Activated CD4-positive, alpha-beta T cell treated with anti-CD3 and anti-CD28 coated beads, Interleukin-2, amount 50 U/mL, for 16 hours (primary cell): Measurements from ENCODE around the gene NIM1K.
A peak's percentile ranks its signal among the peaks of the same experiment; 100 is the strongest.
"Not testable (repeated sequence)": the region's sequence is repeated elsewhere in the genome, so short reads cannot be mapped to it uniquely, and the experiment has no call there.

Source experiments
- DNase-seq: peaks from one replicate; pipeline ENCODE4 v3.0.0-alpha.2; 2020

The NIM1K gene

GRCh38 chr5:43281840-43282658, 90.0 kb downstream of the NIM1K start:
- DNase-seq = peak; percentile 84

GRCh38 chr5:43286623-43287022, 94.6 kb downstream of the NIM1K start:
- DNase-seq = no peak

GRCh38 chr5:43287493-43287892, 95.5 kb downstream of the NIM1K start:
- DNase-seq = no peak

GRCh38 chr5:43288269-43288831, 96.3 kb downstream of the NIM1K start:
- DNase-seq = no peak

- no peak for DNase-seq
These were observed 98.7 kb downstream of the NIM1K start for GRCh38 chr5:43290726-43291125.

GRCh38 chr5:43294226-43294625, 102.2 kb downstream of the NIM1K start:
- no peak for DNase-seq

- no peak for DNase-seq
These were observed 103.2 kb downstream of the NIM1K start for GRCh38 chr5:43295202-43295601.

- DNase-seq = no peak
These were observed 104.8 kb downstream of the NIM1K start for GRCh38 chr5:43296835-43297234.

GRCh38 chr5:43298443-43298842, 106.4 kb downstream of the NIM1K start:
- DNase-seq = no peak

GRCh38 chr5:43300112-43300511, 108.1 kb downstream of the NIM1K start:
- no peak for DNase-seq

GRCh38 chr5:43301653-43302091, 109.6 kb downstream of the NIM1K start:
- DNase-seq = no peak

- DNase-seq = no peak
These were observed 110.5 kb downstream of the NIM1K start for GRCh38 chr5:43302481-43302880.

GRCh38 chr5:43303242-43303641, 111.2 kb downstream of the NIM1K start:
- no peak for DNase-seq

- DNase-seq = peak; percentile 73
These were observed 112.5 kb downstream of the NIM1K start for GRCh38 chr5:43304525-43304924.

- DNase-seq = peak; percentile 57
These were observed 114.0 kb downstream of the NIM1K start for GRCh38 chr5:43305948-43306565.

- not testable (repeated sequence) for DNase-seq
These were observed 114.9 kb downstream of the NIM1K start for GRCh38 chr5:43306954-43307353.

- DNase-seq = no peak
These were observed 117.1 kb downstream of the NIM1K start for GRCh38 chr5:43309122-43309521.

GRCh38 chr5:43309637-43310036, 117.6 kb downstream of the NIM1K start:
- DNase-seq = no peak

- DNase-seq = no peak
These were observed 120.1 kb downstream of the NIM1K start for GRCh38 chr5:43312076-43312661.

GRCh38 chr5:43312699-43313034, 120.6 kb downstream of the NIM1K start:
- DNase-seq = no peak

- DNase-seq = peak; percentile 100
These were observed 121.2 kb downstream of the NIM1K start, which contains the start of gene HMGCS1 for GRCh38 chr5:43313035-43313853. Gene HMGCS1, minus strand, starts transcription at chr5:43313412. Its CDS starts 14,447 bp downstream, at chr5:43298965.

- no peak for DNase-seq
These were observed 121.9 kb downstream of the NIM1K start for GRCh38 chr5:43313854-43314457.
